ENCODE results near the gene NEMP1. TPM values are rescaled to one million over a fixed set of nuclear protein-coding genes. Genes with fewer than 3 reads are reported as not detected.

The NEMP1 gene
- total and polyA plus RNA-seq, 2 of the 13 experiments (the other 11 are each of a cell fraction or from before 2014, with no cell fraction given) = 11.4 to 12.9 TPM

- H4K20me1 ChIP-seq (ENCODE audit: insufficient read depth, low read length) = no peaks in the 10 kb centered on the region
- no peaks in the 10 kb centered on the region for H3K27me3 ChIP-seq (ENCODE audit: control insufficient read depth in 1 of 2, insufficient read depth in 2 of 2, low read length in 2 of 2)
- FAIRE-seq (no peak), ATAC-seq (no peak), DNase-seq (ENCODE audit: low spot score) (no peak)
- in situ Hi-C loops (cut with HindIII; ENCODE audit: extremely low pct_ligation_motif_present, low pct_unique_long_range_greater_than_20kb) = no loop called here
- H3K27ac ChIP-seq (ENCODE audit: extremely low read length, insufficient read depth, low read length) = no peak overlapping the region
- H3K4me2 ChIP-seq (ENCODE audit: low read depth, low read length) = no peak overlapping the region
- no peak overlapping the region for H2AFZ ChIP-seq (ENCODE audit: low read length)
- H3K4me1 ChIP-seq (ENCODE audit: insufficient read depth, low read length) = no peaks in the 10 kb centered on the region
- no peak overlapping the region for H3K9ac ChIP-seq (ENCODE audit: insufficient read depth, low read depth, low read length)
- intact Hi-C loops (cut with micrococcal nuclease; ENCODE audit: unreplicated experiment) = no loop called here
- H3K4me3 ChIP-seq (replicated peaks in 1 of 3; ENCODE audit: insufficient read depth in 1 of 3, low read depth in 2 of 3, low read length in 3 of 3) = no peak overlapping the region
- POLR2A ChIA-PET = no interaction called here
- 66% methylated on average over 5 of the region's 5 CpGs for WGBS (ENCODE audit: low lambda C conversion rate)
- no peak for TF ChIP-seq ZNF772 (CRISPR knock-in tag; IDR thresholded peaks at IDR 0.05)
- TF ChIP-seq GZF1 (CRISPR knock-in tag; IDR thresholded peaks at IDR 0.05) = no peak
- no peak for TF ChIP-seq ELF4 (CRISPR knock-in tag; IDR thresholded peaks at IDR 0.05; ENCODE audit: borderline replicate concordance)
- 0 out of 4 replicates have a peak, but pooled peaks of 1 of the 2 experiments have one; percentile 2 for TF ChIP-seq MAFK (conservative IDR thresholded peaks at IDR 0.05 in 1 of 2, IDR thresholded peaks at IDR 0.05 in 1 of 2; ENCODE audit: low read length in 2 of 2)
- no peak for TF ChIP-seq SCMH1 (CRISPR knock-in tag; IDR thresholded peaks at IDR 0.05; ENCODE audit: borderline replicate concordance)
- TF ChIP-seq ZNF280B (CRISPR knock-in tag; IDR thresholded peaks at IDR 0.05; ENCODE audit: borderline replicate concordance) = no peak
- no peak for TF ChIP-seq ZNF33B (CRISPR knock-in tag; IDR thresholded peaks at IDR 0.05)
- TF ChIP-seq NFE2L2 (IDR thresholded peaks at IDR 0.05; ENCODE audit: low read length) = peak; percentile 60; the same call in 1 of the 2 replicates
- no peak for TF ChIP-seq ZBTB1 (CRISPR knock-in tag; IDR thresholded peaks at IDR 0.05; ENCODE audit: borderline replicate concordance)
- CTCF ChIA-PET (ENCODE audit: low intra/inter-chr PET ratio, low total read pairs) = no interaction called here
- no peaks in the 10 kb centered on the region for H3K36me3 ChIP-seq (replicated peaks in 1 of 2; ENCODE audit: control insufficient read depth in 1 of 2, insufficient read depth in 2 of 2, low read length in 2 of 2)
- no TSS peak for BruUV-seq (replicated peaks)
- no peaks in the 10 kb centered on the region for H3K79me2 ChIP-seq (ENCODE audit: insufficient read depth, low read length)
- no peaks in the 10 kb centered on the region for H3K9me3 ChIP-seq (ENCODE audit: low read length)
Measured at GRCh38 chr12:57119294-57120085, 40.9 kb upstream of the NEMP1 start.

Data from HepG2 (cell line).